ENCODE results near the gene IGFL2.

DNA sequence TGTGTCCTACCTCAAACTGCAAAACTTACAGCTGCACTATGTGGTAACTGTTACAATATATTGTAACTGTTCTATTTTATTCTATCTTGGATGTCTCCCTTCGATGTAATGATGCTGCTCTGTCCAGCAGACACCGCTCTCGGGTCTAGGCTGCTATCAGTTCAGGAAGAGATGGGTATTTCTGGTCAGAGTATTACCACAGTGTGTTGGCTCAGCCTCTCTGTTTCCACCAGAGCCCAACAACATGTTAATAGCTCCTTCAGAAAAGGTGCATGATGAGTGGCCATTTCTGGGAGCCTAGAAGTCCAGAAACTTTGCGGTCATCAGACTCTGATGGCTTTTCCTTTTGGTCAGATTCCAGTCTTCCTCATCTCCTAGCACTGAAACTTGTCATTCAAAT, 45.6 kb downstream of the IGFL2 start:
- TF ChIP-seq RAD21 (IDR thresholded peaks at IDR 0.05), result no peak
- TF ChIP-seq EGR1 (IDR thresholded peaks at IDR 0.05; ENCODE audit: low read depth in 2 of 2), result no peak
- TF ChIP-seq FOXA1 (IDR thresholded peaks at IDR 0.05), result no peak
- TF ChIP-seq, protein P1, sequence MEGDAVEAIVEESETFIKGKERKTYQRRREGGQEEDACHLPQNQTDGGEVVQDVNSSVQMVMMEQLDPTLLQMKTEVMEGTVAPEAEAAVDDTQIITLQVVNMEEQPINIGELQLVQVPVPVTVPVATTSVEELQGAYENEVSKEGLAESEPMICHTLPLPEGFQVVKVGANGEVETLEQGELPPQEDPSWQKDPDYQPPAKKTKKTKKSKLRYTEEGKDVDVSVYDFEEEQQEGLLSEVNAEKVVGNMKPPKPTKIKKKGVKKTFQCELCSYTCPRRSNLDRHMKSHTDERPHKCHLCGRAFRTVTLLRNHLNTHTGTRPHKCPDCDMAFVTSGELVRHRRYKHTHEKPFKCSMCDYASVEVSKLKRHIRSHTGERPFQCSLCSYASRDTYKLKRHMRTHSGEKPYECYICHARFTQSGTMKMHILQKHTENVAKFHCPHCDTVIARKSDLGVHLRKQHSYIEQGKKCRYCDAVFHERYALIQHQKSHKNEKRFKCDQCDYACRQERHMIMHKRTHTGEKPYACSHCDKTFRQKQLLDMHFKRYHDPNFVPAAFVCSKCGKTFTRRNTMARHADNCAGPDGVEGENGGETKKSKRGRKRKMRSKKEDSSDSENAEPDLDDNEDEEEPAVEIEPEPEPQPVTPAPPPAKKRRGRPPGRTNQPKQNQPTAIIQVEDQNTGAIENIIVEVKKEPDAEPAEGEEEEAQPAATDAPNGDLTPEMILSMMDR (IDR thresholded peaks at IDR 0.05; ENCODE audit: low read depth, low read length, missing input control), result no peak
- TF ChIP-seq GABPA (IDR thresholded peaks at IDR 0.05 in 1 of 2, conservative IDR thresholded peaks at IDR 0.05 in 1 of 2), result no peak
- TF ChIP-seq, protein P2, sequence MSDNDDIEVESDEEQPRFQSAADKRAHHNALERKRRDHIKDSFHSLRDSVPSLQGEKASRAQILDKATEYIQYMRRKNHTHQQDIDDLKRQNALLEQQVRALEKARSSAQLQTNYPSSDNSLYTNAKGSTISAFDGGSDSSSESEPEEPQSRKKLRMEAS (IDR thresholded peaks at IDR 0.05), result no peak
- no peak for TF ChIP-seq NR2F2 (IDR thresholded peaks at IDR 0.05)
- TF ChIP-seq YY1 (IDR thresholded peaks at IDR 0.05), result no peak
- no peak for TF ChIP-seq HNF4G (IDR thresholded peaks at IDR 0.05)
- no peak for TF ChIP-seq SP1 (IDR thresholded peaks at IDR 0.05)
- TF ChIP-seq, protein P3, sequence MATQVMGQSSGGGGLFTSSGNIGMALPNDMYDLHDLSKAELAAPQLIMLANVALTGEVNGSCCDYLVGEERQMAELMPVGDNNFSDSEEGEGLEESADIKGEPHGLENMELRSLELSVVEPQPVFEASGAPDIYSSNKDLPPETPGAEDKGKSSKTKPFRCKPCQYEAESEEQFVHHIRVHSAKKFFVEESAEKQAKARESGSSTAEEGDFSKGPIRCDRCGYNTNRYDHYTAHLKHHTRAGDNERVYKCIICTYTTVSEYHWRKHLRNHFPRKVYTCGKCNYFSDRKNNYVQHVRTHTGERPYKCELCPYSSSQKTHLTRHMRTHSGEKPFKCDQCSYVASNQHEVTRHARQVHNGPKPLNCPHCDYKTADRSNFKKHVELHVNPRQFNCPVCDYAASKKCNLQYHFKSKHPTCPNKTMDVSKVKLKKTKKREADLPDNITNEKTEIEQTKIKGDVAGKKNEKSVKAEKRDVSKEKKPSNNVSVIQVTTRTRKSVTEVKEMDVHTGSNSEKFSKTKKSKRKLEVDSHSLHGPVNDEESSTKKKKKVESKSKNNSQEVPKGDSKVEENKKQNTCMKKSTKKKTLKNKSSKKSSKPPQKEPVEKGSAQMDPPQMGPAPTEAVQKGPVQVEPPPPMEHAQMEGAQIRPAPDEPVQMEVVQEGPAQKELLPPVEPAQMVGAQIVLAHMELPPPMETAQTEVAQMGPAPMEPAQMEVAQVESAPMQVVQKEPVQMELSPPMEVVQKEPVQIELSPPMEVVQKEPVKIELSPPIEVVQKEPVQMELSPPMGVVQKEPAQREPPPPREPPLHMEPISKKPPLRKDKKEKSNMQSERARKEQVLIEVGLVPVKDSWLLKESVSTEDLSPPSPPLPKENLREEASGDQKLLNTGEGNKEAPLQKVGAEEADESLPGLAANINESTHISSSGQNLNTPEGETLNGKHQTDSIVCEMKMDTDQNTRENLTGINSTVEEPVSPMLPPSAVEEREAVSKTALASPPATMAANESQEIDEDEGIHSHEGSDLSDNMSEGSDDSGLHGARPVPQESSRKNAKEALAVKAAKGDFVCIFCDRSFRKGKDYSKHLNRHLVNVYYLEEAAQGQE (IDR thresholded peaks at IDR 0.05), result no peak
- TF ChIP-seq TAF1 (conservative IDR thresholded peaks at IDR 0.05), result no peak
